Tracheal epithelial cell (primary cell): ENCODE data around the gene ABHD16B. TPM values are rescaled to one million over a fixed set of nuclear protein-coding genes. Genes with fewer than 3 reads are reported as not detected.

ENCODE experiments used
- total RNA-seq: library from RNA; depleted of rRNA; stranded (reverse); fragments of >200 nt; gene quantifications from 2 replicates; pipeline ENCODE4 v1.2.1, GENCODE V29; 2014

The ABHD16B gene
- not detected in 2 replicates for total RNA-seq

DNA sequence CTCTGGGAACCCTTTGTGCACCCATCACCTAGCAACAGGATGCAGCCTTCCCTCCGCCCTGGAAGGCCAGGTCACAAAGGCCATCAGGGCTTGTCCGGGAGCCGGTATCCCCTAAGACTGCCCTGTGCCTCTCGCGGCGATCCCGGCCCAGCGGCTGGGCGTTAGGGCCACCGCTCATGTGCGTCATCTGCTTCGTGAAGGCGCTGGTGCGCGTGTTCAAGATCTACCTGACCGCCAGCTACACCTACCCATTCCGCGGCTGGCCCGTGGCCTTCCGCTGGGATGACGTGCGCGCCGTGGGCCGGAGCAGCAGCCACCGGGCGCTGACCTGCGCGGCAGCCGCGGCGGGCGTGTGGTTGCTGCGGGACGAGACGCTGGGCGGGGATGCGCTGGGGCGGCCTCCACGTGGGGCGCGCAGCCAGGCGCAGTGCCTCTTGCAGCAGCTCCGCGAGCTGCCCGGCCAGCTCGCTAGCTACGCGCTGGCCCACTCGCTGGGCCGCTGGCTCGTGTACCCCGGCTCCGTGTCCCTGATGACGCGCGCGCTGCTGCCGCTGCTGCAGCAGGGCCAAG, at the start of gene ABHD16B:
TSS of gene ABHD16B (plus strand) at position 134 of the 570 bp plus-strand sequence. CDS start at position 177, 43 bp downstream.

DNA sequence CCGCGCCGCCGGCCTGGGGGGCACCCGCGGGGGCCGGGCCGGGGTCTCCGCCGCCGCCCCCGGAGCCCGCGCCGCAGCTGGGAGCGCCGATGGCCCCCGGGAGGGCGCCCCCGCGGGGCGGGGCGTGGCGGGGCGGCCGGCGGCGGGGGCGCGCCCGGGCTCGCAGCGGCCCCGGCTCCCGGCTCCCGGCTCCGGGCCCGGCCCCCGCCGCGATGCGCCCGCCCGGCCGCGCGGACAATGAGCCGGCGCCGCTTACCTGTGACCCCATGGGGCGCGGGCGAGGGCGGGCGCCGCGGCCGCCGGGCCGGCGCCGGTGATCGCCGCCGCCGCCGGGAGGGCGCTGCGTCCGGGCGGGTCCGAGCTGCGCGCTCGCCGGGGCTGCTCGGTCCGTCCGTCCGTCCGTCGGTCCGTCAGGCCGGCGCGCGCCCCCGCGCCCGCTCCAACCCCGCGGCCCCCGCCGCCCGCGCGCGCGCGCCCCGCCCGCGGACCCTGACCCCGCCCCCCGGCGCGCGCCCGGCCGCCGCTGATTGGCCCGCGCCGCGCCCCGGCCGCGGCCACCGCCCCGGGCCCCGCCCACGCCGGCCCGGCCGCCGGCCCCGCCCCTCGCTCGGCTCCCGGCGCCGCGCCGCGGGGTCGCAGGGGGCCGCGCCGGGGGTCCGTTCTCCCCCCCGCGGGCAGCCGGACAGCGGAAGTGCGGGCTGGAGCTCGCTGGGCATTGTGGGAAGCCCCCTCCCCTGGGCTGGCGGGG, 30.3 kb upstream of the ABHD16B start, which contains the start of gene ZBTB46:
TSS of gene ZBTB46 (minus strand) at position 424 of the 748 bp plus-strand sequence. CDS start 40,507 bp downstream, outside the sequence.

DNA sequence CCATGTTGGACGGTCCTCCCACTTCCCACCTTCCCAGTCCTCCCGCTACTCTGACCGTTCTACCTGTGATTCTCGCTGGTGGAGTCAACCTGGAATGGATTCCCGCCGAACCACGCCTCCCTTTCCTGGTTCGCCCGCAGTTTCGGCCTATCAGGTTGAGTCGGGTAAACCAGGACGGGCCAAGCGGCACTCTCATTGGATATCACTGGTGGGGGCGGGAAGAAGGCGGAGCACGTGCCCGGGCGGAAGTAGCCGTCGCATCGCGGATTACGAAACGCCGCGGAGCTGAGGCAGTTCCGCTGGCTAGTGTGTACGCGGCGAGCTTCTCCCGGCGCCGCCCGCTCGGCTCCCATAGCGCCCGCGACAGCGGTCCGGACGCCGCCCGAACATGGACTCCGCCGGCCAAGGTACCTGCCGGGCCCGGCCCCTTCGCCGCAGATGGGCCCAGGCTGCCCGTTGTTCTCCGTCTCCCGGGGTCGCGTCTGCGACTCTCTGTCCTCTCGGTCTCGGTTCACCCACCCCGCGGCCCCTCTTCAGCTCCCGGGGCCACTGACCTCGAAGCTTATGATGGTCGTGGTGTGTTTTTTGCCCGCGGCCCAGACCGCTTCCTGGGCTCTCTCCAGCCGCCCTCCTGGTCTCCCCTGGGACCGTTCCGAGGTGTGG, 3.8 kb downstream of the ABHD16B start, which contains the start of gene TPD52L2:
TSS of gene TPD52L2 (plus strand) at position 293 of the 663 bp plus-strand sequence. CDS start at position 389, 96 bp downstream.

DNA sequence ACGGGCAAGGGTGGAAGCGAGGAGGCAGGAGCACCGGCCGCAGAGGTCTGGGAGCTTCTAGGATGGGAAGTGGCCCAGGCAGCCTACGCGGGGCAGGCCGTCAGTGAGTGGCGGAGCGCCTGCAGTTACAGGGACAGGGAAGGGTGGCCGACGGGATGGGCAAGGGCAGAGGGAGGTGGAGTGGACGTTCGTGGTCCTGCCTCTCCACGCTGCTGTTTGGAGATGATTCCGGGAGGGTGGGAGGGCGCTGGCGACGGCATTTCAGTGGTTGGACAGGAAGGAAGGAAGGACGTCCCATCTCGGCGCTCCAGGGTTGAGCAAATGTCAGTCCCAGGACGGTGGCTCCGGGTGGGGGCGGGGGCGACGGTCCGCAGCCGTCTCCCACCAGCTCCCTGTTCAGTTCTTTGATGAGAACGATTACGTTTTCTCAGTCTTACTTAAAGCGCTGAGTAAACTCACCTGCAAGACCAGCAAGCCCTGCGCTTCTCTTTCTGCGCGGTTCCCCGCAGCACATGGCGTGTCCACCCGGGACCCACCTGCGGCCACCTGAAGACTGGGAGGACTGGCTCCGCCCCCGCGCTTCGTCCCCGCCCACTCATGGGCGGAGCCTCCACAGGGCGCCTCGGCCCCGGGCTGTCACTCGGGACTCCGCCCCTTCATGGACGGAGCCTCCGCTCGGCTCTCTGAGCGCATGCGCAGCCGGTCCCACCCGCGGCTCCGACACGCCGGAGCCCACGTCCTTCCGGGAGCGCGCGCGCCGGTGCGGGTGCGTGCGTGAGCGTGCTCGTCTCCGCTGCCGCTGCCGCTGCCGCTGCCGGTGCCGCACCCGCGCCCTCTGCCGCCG, 33.3 kb downstream of the ABHD16B start, which contains the start of gene DNAJC5:
TSS of gene DNAJC5 (plus strand) at position 769 of the 844 bp plus-strand sequence. CDS start 33,220 bp downstream, outside the sequence.

Other genes starting within 250 kb of the ABHD16B start
- gene GMEB2, start 234.4 kb upstream of the ABHD16B start, total RNA-seq: 11.1 and 15.3 TPM in 2 replicates
- gene STMN3, start 208.1 kb upstream of the ABHD16B start, total RNA-seq: 0.85 and 7.7 TPM in 2 replicates
- gene RTEL1, start 203.2 kb upstream of the ABHD16B start, total RNA-seq: 2.8 and 5.3 TPM in 2 replicates
- gene TNFRSF6B, start 164.8 kb upstream of the ABHD16B start, total RNA-seq: 7.5 and 254 TPM in 2 replicates
- gene ARFRP1, start 153.5 kb upstream of the ABHD16B start, total RNA-seq: 17.5 and 42.9 TPM in 2 replicates
- 13.2 and 21.2 TPM in 2 replicates for gene ZGPAT, start 153.5 kb upstream of the ABHD16B start, total RNA-seq
- gene LIME1, start 124.8 kb upstream of the ABHD16B start, total RNA-seq: 1.7 and 2.7 TPM in 2 replicates
- 26.3 and 44.1 TPM in 2 replicates for gene SLC2A4RG, start 121.7 kb upstream of the ABHD16B start, total RNA-seq
- gene ZBTB46, start 30.2 kb upstream of the ABHD16B start, total RNA-seq: 0.43 and 2.9 TPM in 2 replicates
- gene TPD52L2, start 3.8 kb downstream of the ABHD16B start, total RNA-seq: 130 and 165 TPM in 2 replicates
- gene DNAJC5, start 33.6 kb downstream of the ABHD16B start, total RNA-seq: 99.7 and 137 TPM in 2 replicates
- gene UCKL1, start 94.9 kb downstream of the ABHD16B start, total RNA-seq: 23.9 and 31.6 TPM in 2 replicates
- gene ZNF512B, start 108.4 kb downstream of the ABHD16B start, total RNA-seq: 7.2 and 7.9 TPM in 2 replicates
- gene SAMD10, start 118.1 kb downstream of the ABHD16B start, total RNA-seq: 2.1 and 4.3 TPM in 2 replicates
- 49.4 and 61.9 TPM in 2 replicates for gene PRPF6, start 119.6 kb downstream of the ABHD16B start, total RNA-seq
- 0.24 and 0.85 TPM in 2 replicates for gene C20orf204, start 174.7 kb downstream of the ABHD16B start, total RNA-seq
- 0.43 TPM in 1 of 2 replicates, not detected in the other for gene SOX18, start 188.1 kb downstream of the ABHD16B start, total RNA-seq
- gene TCEA2, start 201.7 kb downstream of the ABHD16B start, total RNA-seq: 3.4 and 14.7 TPM in 2 replicates
- gene RGS19, start 218.0 kb downstream of the ABHD16B start, total RNA-seq: 9.2 and 27.2 TPM in 2 replicates
- gene OPRL1, start 218.6 kb downstream of the ABHD16B start, total RNA-seq: under 0.01 and 0.24 TPM in 2 replicates
- not detected in 2 replicates for gene LKAAEAR1, start 222.9 kb downstream of the ABHD16B start, total RNA-seq
- not detected in 2 replicates for gene NPBWR2, start 246.1 kb downstream of the ABHD16B start, total RNA-seq